GM12891 (cell line): ENCODE data around the gene RIIAD1.

Source experiments
- DNase-seq: peaks from one replicate; pipeline ENCODE4 v3.0.0; 2011; ENCODE audit warnings: low spot score; ENCODE audit not compliant: insufficient read length
- FAIRE-seq: peaks from 2 replicates; lab custom pipeline; 2011; peaks lifted over from hg19 to GRCh38; lab: Jason Lieb, UNC
- PAX5 ChIP-seq: IDR thresholded peaks from 2 replicates; pipeline ENCODE4 v1.6.1; 2011; ENCODE audit warnings: low read length, moderate library complexity, mild to moderate bottlenecking; ENCODE audit not compliant: insufficient read depth, severe bottlenecking
- POLR2A ChIP-seq: IDR thresholded peaks from 2 replicates; pipeline ENCODE4 v1.6.1; 2011; ENCODE audit warnings: low read depth, low read length, control low read depth
- POLR2AphosphoS5 ChIP-seq: IDR thresholded peaks from 2 replicates; pipeline ENCODE4 v1.6.1; 2011; ENCODE audit warnings: low read depth, low read length, control low read depth
- POU2F2 ChIP-seq: IDR thresholded peaks from 2 replicates; pipeline ENCODE4 v1.6.1; 2011; ENCODE audit warnings: low read depth, mild to moderate bottlenecking, control low read depth, low read length, moderate library complexity
- SPI1 ChIP-seq: IDR thresholded peaks from 2 replicates; pipeline ENCODE4 v1.6.1; 2011; ENCODE audit warnings: low read depth, low read length, control low read depth
- TAF1 ChIP-seq: IDR thresholded peaks from 2 replicates; pipeline ENCODE4 v1.6.1; 2011; ENCODE audit warnings: low read depth, low read length, control low read depth

The RIIAD1 gene

DNA sequence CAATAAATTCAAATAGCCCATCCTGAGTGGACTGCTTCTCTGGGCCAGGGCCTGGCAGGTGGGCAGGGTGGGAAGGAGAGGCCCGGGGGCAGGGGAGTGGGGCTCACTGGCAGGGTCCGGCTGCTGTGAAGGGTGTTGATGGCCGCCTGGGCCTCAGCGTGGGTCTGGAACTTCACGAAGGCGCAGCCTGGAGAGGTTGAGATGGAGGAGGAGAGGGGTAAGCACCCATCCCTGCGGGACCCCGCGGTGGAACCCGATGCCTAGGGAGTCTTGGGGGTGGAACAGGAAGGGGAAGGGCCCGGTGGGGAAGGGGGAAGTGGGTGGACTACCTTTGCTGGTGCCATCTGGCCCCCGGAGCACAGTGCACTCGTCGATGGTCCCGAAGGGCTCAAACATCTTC is 12.4 kb upstream of the RIIAD1 start:
- FAIRE-seq = no peak
- TF ChIP-seq PAX5 (no peak), SPI1 (no peak), POLR2A (no peak), POU2F2 (no peak)
- DNase-seq = no peak

DNA sequence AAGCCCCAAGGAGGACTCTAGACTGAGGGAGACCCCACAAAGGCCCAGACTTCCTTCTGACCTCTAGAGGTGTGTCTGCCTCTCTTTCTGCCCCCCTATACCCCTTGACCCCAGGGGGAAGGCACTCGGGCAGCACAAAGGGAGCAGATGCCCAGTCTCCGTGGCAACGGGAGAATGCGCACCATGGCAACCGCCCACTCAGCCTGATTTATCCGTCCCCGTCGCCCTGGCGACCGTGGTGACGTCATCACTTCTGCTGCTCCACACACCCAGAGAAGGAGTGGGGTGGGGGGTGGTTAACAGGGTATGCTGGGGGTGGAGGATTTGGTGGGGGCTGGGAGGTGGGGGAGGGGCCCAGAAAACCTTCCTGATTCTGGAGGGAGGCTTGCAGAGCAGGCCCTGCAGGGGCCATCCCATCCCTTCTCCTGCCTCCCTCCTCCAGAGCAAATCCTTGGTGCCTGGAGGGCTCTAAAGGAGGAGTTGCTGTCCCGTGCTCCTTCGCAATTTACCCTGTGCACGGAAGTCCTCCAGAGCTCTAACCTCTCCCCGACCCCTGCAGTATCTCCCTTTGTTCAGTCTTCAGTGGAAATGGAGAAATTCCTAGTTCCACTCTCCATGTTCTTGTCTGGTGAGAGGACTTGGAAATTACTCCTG is 11.0 kb upstream of the RIIAD1 start:
- DNase-seq (no peak), FAIRE-seq (no peak)
- TF ChIP-seq SPI1 (no peak), POU2F2 (no peak), TAF1 (no peak), PAX5 (no peak), POLR2A (no peak), POLR2AphosphoS5 (no peak)

DNA sequence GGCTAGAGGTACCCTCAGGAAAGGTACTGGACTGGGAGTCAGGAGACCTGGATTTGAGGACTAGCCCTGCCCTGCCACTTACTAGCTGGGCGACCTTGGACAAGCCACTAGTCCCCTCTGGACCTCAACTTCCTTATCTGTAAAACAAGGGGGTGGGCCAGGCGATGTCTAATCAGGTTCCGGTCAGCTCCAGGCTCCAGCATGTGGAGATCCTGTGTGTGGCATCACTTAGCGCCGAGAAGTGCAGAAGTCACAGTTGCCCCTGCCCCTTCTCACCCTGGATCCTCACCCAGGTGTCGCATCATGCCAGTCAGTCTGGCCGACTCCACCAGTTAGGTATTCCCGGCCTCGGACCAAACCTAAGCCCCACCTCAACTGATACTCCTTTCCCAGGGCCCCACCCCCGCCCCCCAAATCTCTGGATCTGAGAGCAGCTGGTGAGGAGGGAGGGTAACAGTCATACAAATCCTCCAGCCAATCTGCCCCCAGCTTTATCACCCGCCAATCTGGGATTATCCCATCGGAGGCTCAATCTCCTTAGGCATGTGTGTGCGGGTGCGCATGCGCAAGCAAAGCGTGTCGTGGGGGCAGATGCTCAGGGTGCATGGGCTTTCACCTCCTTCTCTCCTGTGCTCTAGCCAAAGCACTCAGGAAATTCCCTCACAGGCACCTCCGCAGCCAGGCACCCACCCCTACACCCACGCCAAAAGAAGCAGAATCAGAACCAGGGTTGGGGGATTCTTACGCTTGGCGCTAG is 10.1 kb upstream of the RIIAD1 start:
- DNase-seq = no peak
- no peak for FAIRE-seq
- no peak for TF ChIP-seq POLR2AphosphoS5
- no peak for TF ChIP-seq POU2F2
- no peak for TF ChIP-seq SPI1
- no peak for TF ChIP-seq TAF1
- no peak for TF ChIP-seq POLR2A
- no peak for TF ChIP-seq PAX5

DNA sequence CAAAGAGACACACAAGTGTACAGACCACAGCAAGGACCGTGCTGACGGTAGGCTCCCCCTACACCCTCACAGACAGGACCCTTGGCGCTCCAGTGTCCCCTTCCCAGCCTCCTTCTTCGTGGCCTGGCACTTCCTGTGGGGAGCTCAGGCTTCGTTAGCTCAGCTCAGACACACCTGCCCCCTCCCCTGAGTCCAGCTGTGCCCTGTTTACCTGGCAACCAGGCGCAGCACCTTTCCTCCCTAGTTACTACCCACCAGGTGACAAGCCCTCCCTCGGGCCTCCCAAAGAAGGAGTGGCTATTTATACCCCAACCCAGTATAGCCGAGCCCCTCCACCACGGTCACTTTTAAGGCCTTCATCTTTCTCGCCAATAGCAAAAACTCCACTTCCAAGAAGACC is 9.4 kb upstream of the RIIAD1 start:
- no peak for DNase-seq
- no peak for TF ChIP-seq TAF1
- no peak for FAIRE-seq

DNA sequence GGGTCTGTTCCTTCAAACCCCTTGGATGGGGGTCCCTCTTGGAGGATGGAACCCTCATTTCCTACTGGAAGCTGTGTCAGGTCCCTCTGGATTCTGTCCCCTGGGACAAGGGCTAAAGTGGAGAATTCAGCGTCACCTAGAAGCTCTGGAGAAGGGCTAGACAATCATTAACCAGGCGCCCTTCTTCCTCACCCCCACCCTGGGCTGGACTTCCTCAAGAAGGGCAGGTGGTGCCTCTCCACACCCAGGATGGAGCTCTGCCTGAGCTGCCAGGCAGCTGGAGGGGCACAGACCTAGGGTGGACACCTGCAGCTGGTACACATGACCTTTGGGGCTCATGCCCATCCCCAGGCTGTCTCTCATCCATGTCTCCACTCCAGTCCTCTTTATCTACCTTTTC is 8.3 kb upstream of the RIIAD1 start:
- DNase-seq (no peak), FAIRE-seq (no peak)
- TF ChIP-seq SPI1 (no peak), POU2F2 (no peak), POLR2AphosphoS5 (no peak), PAX5 (no peak)

DNA sequence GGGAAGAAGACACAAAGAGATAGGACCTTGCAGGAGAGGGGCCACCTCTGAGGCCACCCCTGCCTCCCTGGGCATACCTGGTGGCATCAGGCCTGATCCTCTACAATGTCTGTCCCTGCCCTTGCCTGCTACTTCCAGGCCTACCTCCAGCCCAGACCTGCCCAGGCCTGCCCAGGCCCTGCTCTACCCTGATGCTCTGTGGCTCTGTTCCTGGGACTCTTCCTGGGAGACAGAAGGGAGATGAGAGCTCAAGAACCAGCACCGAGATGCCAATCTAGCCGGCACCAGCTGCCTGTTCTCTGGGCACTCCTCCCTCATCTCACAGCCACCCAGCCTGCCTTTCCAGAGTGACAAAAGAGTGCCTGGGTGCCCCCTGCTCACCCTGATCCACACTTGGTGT is 7.4 kb upstream of the RIIAD1 start:
- no peak for DNase-seq
- no peak for FAIRE-seq
- TF ChIP-seq POLR2AphosphoS5 (no peak), PAX5 (no peak), POU2F2 (no peak), TAF1 (no peak)

DNA sequence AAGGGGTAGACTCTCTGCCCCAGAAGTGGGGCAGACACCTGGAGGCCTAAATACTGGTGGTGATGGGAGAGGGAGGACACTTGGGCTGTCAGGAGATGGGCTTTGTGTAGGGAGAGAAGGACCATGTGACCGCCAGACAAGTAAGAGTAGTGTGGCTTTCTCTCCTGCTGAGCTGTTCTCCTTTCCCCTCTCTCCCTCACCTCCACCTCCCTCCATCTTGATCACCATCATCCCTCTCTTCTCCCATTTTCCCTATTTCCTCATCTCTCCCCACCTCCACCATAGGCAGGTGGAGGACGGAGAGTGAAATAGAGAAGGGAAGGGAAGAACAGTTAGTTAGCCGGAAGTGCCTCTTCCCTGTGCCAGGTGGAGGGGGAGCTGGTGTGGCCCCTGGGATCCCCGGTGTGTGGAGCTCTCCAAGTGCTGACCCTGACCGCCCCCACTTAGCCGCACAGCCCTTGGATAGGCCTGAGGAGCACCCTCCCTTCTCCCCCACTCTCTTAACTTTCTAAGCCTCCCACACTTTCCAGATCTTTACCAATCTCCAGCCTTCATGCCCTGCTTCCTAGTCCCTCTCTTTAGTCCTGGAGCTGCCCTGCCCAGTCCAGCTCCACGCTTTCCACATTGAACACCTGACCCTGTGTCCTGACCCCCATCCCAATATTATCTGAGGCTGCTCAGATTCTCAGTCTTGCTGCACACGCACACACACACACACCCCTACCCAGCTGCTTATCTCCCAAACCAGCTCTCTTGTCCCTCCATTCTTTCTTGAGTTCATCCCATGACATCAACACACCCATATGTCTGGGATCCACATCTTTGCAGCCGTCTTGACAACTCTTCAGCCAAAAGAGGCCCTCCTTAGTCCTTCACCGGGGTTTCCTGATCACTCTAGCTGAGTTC is 6.2 kb upstream of the RIIAD1 start:
- TF ChIP-seq POLR2AphosphoS5 (no peak), TAF1 (no peak), PAX5 (no peak), POU2F2 (no peak), POLR2A (no peak), SPI1 (no peak)
- FAIRE-seq = no peak
- DNase-seq = no peak

DNA sequence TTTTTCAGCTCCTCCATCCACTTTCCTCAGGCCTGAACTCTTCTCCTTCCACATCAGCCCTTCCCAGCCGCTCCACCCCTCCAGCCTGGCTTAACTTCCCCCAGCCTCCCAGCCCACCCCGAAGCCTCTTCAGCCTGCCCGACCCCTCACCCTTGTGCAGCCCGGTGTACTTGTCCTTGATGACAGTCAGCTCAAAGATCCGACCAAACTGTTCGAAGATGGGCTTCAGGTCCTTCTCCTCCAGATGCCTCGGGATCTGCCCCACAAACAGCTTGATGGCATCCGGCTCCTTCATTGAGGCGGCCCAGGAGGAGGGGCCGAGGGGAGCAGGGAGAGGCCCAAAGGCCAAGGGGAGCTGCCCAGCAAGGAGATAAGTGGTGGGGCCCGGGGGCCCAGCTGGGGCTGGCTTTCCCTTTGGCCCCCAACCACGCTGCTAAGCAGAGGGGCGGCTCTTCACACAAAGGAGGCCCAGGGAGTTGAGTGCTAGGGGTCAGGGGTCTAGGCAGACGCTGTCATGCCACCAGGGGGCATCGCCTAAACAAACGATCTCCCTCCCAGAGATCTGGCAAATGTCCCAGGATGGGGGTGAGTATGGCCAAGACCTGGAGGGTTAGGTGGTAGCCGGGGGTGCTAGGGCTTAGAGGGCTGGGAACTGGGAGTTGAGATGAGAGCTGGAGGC is 5.5 kb upstream of the RIIAD1 start:
- no peak for FAIRE-seq
- TF ChIP-seq POLR2A = no peak
- no peak for TF ChIP-seq TAF1
- no peak for TF ChIP-seq POU2F2
- TF ChIP-seq POLR2AphosphoS5 = no peak
- no peak for TF ChIP-seq SPI1
- TF ChIP-seq PAX5 = no peak
- no peak for DNase-seq

DNA sequence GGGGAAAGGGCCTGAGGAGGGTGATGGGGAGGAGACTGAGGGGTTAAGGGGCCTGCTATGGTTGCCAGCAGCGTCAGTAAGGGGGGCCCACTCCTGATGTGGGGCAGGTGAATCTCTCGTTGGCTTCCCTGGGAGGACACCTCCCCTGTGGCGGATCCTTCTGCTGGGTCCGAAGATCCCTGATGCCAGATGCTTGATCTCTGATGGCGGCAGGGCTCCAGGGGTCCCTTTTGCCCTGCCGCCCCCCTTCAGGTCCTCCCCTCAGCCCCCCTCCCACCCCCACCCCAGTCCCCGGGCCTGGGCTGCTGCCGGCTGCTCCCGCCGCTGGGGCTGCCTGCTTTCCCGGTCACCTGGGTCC is 4.9 kb upstream of the RIIAD1 start:
- DNase-seq (no peak), FAIRE-seq (no peak)
- TF ChIP-seq POU2F2 = no peak
- TF ChIP-seq TAF1 = no peak
- no peak for TF ChIP-seq POLR2A
- TF ChIP-seq PAX5 = no peak
- no peak for TF ChIP-seq SPI1
- TF ChIP-seq POLR2AphosphoS5 = no peak
